Activated T-helper 1 cell treated with anti-CD3 and anti-CD28 coated beads, Interleukin-12 subunit alpha, Interleukin-12 subunit beta, Interleukin-2, Interleukin-4 antibody, amounts not matched to agents 30 ng/mL and 10 ng/mL and 1 ng/mL, durations not matched to agents 14 hours and 24 hours and 36 hours (primary cell): Measurements from ENCODE around the gene KLK13. TPM values are rescaled to one million over a fixed set of nuclear protein-coding genes. Genes with fewer than 3 reads are reported as not detected.
A peak's percentile ranks its signal among the peaks of the same experiment; 100 is the strongest.

Experiments used
- DNase-seq: peaks from one replicate; pipeline ENCODE4 v3.0.0; 2021; ENCODE audit warnings: low spot score
- H3K27ac Mint-ChIP-seq: one replicate; pipeline ENCODE4 v1.8.0; 2021; ENCODE audit warnings: mild to moderate bottlenecking, mixed read lengths
- H3K27me3 Mint-ChIP-seq: one replicate; pipeline ENCODE4 v1.8.0; 2022; ENCODE audit warnings: mild to moderate bottlenecking, moderate library complexity, mixed read lengths; ENCODE audit not compliant: insufficient read depth
- H3K36me3 Mint-ChIP-seq: one replicate; pipeline ENCODE4 v1.8.0; 2021; ENCODE audit warnings: low read depth, mixed read lengths
- H3K4me1 Mint-ChIP-seq: one replicate; pipeline ENCODE4 v1.8.0; 2021; ENCODE audit warnings: low read depth, mixed read lengths
- H3K4me3 Mint-ChIP-seq: one replicate; pipeline ENCODE4 v1.8.0; 2021; ENCODE audit warnings: mild to moderate bottlenecking, moderate library complexity, mixed read lengths
- H3K9me3 Mint-ChIP-seq: one replicate; pipeline ENCODE4 v1.8.0; 2021; ENCODE audit warnings: mixed read lengths
- intact Hi-C: fragments of 100-400 bp; cut with micrococcal nuclease; formaldehyde crosslinking; loops from one replicate; pipeline ENCODE4 v1.15.1; 2024
- total RNA-seq: library from RNA; stranded (reverse); gene quantifications from 2 replicates; pipeline ENCODE4 v1.2.3, GENCODE V29; 2022

Gene KLK13
- total RNA-seq, 1 donor from 2014 or later: not detected

DNA sequence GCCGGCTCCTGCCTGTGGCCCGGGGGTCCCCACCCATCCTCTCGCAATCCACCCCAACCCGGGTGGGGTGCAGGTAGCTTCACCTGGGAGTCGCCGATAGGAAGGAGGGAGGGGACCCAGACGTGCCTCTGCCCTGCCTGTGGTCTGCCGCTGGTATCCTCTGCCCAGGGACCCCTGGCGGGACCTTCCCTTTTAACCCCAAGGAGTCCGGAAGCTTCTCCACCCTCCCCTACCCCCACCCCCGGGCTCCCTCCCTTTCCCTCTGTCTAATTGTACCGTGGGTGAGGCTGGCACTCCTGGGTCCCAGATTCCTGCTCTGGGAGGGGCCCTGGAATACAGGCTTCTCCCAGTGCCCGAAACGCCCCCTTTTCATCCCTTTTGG lies 45.4 kb downstream of the KLK13 start, which contains the start of gene KLK10:
TSS of gene KLK10 (minus strand) at position 166 of the 382 bp plus-strand sequence. CDS start 579 bp downstream, outside the sequence.
- Mint-ChIP-seq H3K36me3 (peaks cover 2% of the 10 kb centered on the region), H3K4me1 (peaks cover 12% of the 10 kb centered on the region), H3K27me3 (peaks cover 57% of the 10 kb centered on the region), H3K4me3 (peak within 1 kb of the TSS; percentile 56), H3K27ac (peak within 1 kb of the TSS; percentile 16), H3K9me3 (no peaks in the 10 kb centered on the region)
- DNase-seq: no peak
- intact Hi-C loops: no loop called here

DNA sequence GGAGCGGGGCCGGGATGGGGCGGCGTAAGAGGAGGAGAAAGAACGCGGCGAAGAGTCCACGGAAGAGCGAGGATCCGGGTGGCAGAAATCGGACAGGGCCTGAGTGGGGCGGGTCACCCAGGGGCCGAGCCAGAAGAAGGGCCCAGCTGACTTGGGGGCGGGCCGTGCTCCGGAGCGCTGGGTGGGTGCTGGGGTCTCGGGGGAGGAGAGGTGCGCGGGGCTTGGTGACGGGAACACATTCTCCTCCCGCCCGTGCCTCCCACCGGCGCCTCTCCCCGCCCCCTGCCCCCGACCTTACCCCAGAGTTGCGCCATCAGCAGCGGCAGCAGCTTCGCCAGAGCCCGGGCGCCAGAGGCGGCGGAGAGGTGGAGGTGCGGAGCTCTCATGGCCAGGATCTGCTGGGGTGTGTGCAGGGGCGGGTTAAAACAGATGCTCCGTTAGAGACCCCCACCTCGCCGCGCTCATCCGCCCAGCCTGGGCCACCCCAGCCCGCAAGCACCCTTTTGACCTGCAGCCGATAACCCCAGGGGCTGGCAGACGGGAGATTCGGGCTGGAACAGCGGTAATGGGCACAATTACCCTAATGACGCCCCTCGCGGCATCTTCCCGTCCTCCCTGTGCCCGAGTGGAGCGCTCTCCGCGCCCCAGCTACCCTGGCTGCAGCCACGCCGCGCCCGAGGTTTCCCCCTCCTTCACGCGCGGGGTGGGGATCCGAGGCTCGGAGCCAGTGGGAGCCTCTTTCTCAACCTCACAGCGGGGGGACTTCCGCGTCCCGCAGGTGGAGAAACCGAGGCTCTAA lies 45.9 kb downstream of the KLK13 start:
- DNase-seq: no peak
- H3K36me3 Mint-ChIP-seq: peaks cover 2% of the 10 kb centered on the region
- H3K27me3 Mint-ChIP-seq: peaks cover 59% of the 10 kb centered on the region
- no peak overlapping the region for H3K27ac Mint-ChIP-seq
- intact Hi-C loops: no loop called here
- peaks cover 12% of the 10 kb centered on the region for H3K4me1 Mint-ChIP-seq
- H3K9me3 Mint-ChIP-seq: no peaks in the 10 kb centered on the region
- peak overlapping the region; percentile 56 for H3K4me3 Mint-ChIP-seq

DNA sequence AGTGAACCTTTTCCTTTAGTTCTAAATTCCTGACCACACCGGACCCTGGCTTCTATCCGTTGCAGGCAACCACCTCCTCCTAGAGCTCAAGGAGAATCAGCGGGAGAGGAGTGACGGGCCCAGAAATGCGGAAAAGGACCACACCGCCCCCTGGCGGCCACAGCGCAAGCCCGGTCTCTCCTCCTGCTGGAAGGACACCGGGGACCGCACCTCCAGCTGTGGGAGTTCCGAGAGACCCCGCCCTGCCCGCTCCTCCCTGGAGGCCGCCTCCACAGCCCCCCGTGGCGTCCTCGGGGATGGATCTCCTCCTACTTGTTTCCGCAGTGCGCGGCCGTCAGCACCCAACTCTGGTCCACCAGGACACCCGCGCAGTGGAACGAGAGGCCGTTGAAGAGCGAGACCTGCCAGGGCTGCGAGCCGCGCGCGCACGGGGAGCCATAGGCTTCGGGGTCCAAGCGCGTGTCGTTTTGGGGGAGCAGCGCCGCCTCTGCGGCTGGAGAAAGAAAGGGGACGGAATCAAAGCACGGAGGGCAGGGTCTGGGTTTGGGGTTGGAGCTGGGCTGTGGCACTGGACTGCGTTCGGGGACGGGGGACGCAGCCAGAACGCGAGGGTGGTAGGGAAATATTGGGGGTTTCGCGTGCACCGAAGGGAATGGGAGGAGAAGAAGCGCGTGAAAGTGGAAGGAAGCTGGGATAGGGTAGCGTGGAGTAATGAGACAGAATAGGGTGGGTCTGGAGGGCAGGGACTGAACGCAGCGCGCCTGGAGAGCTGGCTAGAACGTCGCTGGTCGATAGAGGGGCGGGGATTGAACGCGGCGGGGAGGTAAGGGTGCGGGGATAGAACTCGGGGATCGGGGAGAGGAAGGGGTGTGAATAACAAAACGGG lies 47.9 kb downstream of the KLK13 start:
- no peak overlapping the region for H3K27ac Mint-ChIP-seq
- peaks cover 57% of the 10 kb centered on the region for H3K27me3 Mint-ChIP-seq
- no peak for DNase-seq
- peaks cover 2% of the 10 kb centered on the region for H3K36me3 Mint-ChIP-seq
- intact Hi-C loops: no loop called here
- H3K4me3 Mint-ChIP-seq: no peak overlapping the region
- H3K4me1 Mint-ChIP-seq: peaks cover 12% of the 10 kb centered on the region
- no peaks in the 10 kb centered on the region for H3K9me3 Mint-ChIP-seq

DNA sequence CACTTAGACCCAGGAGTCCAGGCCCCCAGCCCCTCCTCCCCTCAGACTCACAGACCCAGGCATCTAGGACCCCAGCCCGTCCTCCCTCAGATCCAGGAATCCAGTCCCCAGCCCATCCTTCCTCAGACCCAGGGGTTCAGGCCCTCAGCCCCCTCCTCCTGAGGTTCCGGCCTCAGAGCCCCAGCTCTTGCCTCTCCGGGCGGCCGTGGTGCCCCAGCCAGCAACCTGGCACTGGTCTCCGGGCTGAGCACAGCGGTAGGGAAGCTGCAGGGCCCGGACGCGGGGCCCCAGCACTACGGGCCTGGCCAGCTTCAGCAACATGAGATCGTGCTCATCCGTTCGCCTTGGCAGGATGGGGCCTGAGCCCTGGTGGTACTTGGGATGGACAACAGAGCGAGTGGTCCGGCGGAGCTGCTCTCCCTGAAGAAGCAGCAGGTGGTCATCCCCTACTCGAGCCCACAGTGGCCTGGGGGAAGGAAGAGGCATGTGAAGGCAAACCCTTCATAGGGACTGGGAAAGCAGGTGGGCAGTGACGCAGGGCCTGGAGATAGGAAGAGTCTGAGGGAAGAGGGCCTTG lies 49.1 kb downstream of the KLK13 start:
- no peak overlapping the region for H3K27ac Mint-ChIP-seq
- H3K27me3 Mint-ChIP-seq: peaks cover 49% of the 10 kb centered on the region
- H3K9me3 Mint-ChIP-seq: no peaks in the 10 kb centered on the region
- peaks cover 12% of the 10 kb centered on the region for H3K4me1 Mint-ChIP-seq
- intact Hi-C loops: no loop called here
- DNase-seq: no peak
- no peak overlapping the region for H3K4me3 Mint-ChIP-seq
- H3K36me3 Mint-ChIP-seq: peaks cover 2% of the 10 kb centered on the region

DNA sequence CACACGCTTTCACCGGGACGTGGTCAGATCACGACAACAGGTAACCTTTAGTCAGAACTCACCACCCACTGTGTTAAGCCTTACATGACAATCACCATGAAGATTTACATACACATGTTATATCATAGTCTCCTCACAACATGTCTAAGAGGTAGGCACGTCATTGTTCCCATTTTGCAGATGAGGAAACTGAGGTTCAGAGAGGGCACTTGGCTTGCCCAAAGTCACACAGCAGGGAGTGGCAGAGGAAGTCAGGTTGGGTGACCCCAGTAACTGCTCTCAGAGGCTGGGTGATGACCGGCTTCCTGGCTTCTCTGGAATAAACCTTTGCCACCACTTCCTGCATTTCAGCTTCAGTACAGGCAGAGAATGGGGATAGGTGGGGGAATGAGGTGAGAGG lies 50.6 kb downstream of the KLK13 start:
- no peak for DNase-seq
- H3K27me3 Mint-ChIP-seq: peaks cover 37% of the 10 kb centered on the region
- H3K27ac Mint-ChIP-seq: no peak overlapping the region
- intact Hi-C loops: no loop called here
- H3K36me3 Mint-ChIP-seq: peaks cover 2% of the 10 kb centered on the region
- H3K9me3 Mint-ChIP-seq: no peaks in the 10 kb centered on the region
- peaks cover 7% of the 10 kb centered on the region for H3K4me1 Mint-ChIP-seq
- no peak overlapping the region for H3K4me3 Mint-ChIP-seq

DNA sequence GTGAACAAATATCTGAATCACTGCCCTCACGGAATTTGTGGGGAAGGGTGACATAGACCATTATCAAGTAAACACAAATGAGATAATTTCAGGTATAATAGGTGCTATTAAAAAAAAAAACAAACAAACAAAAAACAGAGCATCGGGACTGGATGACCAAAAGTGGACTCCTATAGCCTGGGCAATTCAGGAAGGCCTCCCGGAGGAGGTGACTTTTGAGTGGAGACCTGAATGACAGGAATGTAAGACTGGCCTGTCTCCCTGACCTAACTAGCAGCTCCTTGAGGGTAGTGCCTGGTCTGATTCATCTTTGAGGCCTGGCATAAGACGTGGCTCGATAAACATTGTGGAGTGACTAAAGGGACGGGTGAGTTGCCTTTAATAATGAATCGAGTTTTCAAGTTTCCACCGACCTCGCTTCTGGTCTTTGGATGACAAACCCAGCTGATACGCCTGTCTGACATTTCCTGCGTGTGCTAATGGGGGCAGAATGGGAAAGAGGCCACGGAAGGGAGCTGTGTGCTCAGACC lies 52.2 kb downstream of the KLK13 start:
- intact Hi-C loops: no loop called here
- Mint-ChIP-seq H3K27me3 (peaks cover 28% of the 10 kb centered on the region), H3K4me3 (no peak overlapping the region)

DNA sequence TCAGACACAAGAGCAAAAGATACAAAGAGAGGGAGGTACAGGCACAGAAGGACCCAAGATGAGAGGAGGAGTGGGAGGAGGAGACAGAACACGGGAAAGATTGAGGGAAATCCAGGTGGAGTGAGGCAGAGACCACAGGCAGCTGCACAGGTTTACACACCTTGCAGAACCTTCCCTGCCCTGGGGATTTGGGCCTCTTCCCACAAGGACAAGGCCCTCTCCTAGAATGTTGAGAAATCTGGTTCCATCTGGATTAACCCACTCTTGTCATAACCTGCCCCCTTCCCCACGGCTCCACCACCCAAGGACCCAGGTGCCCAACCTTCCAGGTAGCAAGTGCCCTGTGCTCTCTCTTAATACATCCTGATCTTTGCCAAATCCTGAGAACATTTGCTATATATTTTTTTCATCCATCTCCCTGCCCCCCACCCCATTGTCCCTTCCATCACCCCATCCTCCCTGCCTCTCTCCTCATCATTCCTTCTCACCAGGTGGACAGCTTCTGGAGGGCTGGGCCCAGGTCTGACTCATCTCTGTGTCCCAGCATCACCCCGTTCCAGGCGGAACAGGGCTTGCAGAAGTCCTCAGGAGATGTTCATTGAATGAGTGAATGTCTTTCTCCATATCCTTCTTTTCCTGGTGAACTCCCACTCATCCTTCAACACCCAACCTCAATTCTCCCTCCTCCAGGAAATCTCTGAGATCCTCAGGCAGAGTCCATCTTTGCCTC lies 54.7 kb downstream of the KLK13 start:
- Mint-ChIP-seq H3K4me3 (no peak overlapping the region), H3K27ac (no peak overlapping the region), H3K27me3 (peaks cover 8% of the 10 kb centered on the region), H3K36me3 (no peaks in the 10 kb centered on the region), H3K4me1 (no peaks in the 10 kb centered on the region), H3K9me3 (no peaks in the 10 kb centered on the region)
- intact Hi-C loops: no loop called here
- DNase-seq: no peak

More for the DNA sequence above, 52.2 kb downstream of the KLK13 start:
- Mint-ChIP-seq H3K4me1 (no peaks in the 10 kb centered on the region), H3K9me3 (no peaks in the 10 kb centered on the region), H3K27ac (no peak overlapping the region), H3K36me3 (peaks cover 2% of the 10 kb centered on the region)
- DNase-seq: no peak

DNA sequence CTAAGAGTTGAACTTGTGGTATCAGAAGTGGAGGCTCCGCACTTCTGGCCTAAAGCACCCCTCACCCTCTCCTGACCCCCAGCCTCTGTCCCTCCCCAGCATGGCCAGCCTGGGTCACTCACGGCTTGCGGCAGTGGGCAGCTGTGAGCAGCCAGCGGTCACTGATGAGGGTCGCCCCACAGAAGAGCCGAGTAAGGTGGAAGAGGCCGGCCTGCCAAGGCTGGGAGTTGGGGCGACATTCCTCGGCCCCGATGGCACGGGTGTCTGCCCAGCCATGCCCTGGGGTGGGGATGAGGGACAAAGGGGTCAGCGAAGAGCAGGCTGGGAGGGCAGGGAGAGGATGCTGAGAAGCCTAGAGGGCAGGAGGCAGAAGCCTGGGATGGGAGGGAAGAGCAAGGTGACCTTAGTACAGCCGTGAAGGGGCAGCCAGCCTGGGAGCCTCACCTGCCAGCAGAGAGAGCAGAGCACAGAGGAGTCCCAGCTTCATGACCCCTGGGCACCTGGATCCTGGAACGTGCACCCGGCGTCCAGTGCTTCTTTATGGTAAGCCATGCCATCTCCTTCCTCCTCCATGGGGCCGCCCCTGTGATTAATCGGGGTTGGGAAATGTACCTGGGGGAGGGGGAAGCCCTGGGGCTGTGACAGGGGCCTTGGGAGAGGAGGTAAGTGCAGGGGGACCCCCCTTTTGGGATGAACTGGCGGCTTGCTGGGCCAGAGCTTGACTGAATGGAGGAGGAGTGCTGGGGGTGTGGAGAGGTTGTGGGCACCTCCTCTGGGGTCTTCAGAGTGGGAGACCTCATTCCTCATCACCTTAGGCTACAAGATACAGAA lies 55.6 kb downstream of the KLK13 start:
- H3K36me3 Mint-ChIP-seq: no peaks in the 10 kb centered on the region
- intact Hi-C loops: no loop called here
- H3K27ac Mint-ChIP-seq: no peak overlapping the region
- no peak for DNase-seq
- H3K9me3 Mint-ChIP-seq: no peaks in the 10 kb centered on the region
- H3K27me3 Mint-ChIP-seq: no peaks in the 10 kb centered on the region
- H3K4me3 Mint-ChIP-seq: no peak overlapping the region
- H3K4me1 Mint-ChIP-seq: no peaks in the 10 kb centered on the region

DNA sequence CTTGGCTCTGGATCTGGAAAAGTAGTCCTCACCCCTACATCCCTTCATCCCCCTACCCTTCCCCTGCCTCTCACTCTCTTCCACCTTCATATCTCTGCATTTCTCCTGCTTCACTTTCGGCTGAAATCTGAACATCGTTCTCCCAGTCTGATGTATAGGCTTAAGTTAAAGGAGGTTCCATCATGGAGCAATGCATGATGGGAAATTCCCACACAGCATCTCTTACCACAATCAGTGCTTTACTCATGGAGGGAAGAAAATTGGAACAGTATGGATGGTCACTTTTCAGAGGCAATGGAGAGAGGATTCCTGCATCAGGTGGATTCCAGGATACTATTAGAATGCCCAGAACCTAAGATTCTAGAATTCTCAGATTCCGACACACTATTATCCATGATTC lies 57.4 kb downstream of the KLK13 start:
- no peak for DNase-seq
- intact Hi-C loops: no loop called here
- Mint-ChIP-seq H3K4me3 (no peak overlapping the region), H3K36me3 (no peaks in the 10 kb centered on the region), H3K27me3 (no peaks in the 10 kb centered on the region), H3K4me1 (no peaks in the 10 kb centered on the region), H3K9me3 (no peaks in the 10 kb centered on the region), H3K27ac (no peak overlapping the region)

DNA sequence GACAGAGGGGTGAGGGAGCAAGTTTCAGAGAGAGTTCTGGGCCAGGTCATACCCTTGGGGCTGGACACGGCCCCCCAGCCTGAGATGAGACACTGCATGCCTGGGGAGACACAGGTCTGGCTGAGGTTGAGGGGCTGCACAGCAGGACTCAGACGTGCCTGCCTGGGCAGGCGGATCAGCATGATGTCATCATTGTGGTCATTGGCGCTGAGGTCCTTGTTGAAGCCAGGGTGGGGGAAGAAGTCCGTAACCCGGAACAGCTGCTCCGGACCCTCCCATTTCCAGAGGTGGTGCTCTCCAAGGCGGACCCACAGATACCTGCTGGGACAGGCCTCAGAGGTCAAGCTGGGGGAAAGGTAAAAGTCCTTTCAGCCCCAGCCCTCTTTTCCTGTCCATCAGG lies 58.5 kb downstream of the KLK13 start:
- no peaks in the 10 kb centered on the region for H3K36me3 Mint-ChIP-seq
- no peaks in the 10 kb centered on the region for H3K9me3 Mint-ChIP-seq
- H3K4me1 Mint-ChIP-seq: no peaks in the 10 kb centered on the region
- DNase-seq: no peak
- intact Hi-C loops: no loop called here
- H3K27ac Mint-ChIP-seq: no peak overlapping the region
- H3K27me3 Mint-ChIP-seq: peaks cover 3% of the 10 kb centered on the region
- no peak overlapping the region for H3K4me3 Mint-ChIP-seq
